Bone marrow (tissue), 2 donors: ENCODE data around the gene LRRFIP2.
A peak's percentile ranks its signal among the peaks of the same experiment; 100 is the strongest.
"Not testable (repeated sequence)": the region's sequence is repeated elsewhere in the genome, so short reads cannot be mapped to it uniquely, and the experiment has no call there.

Source experiments
- DNase-seq, 2 donors: peaks; one replicate each; lab custom pipeline; 2025; lab: John Stamatoyannopoulos, UW

Gene LRRFIP2

DNA sequence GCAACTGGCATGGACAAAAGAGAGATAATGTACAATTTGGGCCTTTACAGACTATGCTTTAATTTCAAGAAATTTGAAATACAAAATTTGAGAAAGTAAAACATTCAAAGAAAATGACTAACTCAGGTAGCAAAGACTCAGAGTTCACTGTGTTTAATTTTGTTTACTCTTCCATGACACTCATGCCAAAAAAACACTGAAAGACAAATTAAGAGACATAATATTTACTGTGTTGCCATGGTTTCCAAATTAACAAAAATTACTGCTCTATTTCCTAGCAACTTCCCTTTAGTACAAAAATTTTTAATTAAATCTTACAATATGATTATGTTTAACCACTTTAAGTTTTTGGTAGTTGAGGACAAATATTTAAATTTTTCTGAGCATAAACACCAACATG lies 29.6 kb downstream of the LRRFIP2 start:
- DNase-seq = peak in 1 of 2 donors; percentile 30

DNA sequence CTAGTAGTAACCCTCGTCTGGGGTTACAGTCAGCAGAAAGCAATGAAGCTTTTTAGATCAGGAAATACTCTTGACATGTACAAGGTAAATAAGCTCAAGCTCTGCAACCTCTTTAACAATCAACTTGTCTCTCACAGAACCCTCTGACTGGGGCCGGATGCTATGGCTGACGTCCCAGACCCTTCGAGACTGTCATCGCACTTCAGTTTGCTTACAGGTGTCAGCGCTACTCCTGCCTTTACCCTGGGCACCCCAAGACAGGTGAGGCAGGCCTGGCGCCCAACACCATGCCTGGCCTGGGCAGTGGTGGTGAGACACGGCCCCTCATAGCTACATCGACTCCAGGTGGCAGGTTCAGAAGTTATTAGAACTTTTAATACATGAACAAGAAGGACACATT lies 30.6 kb downstream of the LRRFIP2 start:
- DNase-seq = no peak

DNA sequence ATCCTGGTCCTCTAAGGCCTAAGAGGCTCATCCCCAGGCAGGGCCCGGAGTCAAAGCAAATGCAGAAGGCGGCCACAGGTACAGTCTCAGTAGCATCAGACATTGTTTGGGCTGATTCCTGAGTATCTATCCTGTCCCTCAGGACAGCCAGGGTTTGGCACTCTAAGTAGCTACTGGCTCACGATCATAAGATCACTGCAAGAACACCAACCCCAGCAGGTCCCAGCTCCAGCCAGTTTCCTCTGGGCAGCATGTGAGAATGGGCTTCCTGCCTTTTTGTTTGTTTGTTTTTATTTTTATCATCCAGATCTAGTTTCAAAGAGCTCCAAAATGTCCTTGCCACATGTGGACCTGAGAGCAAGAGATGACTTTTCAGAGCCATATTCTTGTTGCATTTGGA lies 32.7 kb downstream of the LRRFIP2 start:
- DNase-seq = no peak

DNA sequence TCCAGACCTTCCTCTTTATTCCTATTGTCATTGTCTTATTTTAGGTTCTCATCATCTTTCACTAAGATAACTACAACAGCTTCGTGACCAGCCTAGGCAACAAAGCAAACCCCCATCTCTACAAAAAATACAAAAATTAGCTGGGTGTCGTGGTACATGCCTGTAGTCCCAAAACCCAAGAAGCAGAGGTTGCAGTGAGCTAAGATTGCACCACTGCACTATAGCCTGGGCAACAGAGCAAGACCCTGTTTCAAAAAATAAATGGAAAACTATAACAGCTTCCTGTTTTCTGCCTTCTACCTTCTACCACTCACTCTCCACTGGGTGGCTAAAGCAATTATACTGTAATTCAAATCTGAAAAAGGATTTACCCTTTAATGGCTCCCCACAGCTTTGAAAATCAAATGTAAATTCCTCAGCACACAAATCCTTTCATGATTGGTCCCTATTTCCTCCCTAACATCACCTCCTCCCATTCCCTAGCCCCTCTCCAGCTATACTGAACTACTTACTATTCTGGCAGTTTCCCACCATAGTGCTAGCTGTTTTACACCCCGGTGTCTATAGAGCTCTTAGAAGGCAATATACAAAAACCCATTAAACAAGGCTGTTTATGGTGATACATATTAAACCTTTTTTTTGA lies 33.4 kb downstream of the LRRFIP2 start:
- no peak for DNase-seq

DNA sequence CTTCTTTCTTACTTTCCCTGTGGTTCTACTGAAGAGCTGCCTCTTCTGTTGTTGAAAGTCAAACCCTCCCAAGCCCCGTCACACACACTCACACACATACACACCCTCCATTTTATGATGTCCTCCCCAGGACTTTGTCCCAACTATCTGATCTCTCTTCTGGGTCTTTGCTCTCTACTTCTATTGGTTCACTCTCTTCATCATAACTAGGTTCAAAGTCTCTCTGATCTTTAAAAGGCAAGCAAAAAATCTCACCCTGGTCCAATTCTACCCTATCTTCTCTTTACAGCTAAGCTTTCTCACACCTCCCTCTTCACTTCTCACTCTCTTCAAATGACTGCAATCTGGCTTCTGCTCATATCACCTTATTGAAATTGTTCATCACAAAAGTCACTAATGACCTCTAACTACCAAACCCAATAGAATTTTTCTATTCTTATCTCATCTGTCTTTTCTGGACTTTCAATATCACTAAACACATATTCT lies 34.8 kb downstream of the LRRFIP2 start:
- DNase-seq = no peak

DNA sequence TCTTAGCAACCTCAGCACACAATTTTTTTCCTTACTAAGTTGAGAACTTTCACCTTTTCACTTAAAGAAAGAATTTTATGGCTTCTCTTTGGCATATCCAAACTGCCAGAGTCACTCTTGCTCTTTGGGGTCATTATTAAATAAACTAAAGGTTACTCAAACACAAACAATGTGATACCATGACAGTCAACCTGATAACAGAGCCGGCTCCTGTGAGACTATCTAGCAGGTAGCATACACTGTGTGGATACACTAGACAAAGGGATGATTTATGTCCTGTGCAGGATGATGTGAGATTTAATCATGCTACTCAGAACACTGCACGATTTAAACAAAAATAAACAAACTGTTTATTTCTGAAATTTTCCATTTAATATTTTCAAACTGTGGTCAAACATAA lies 35.6 kb downstream of the LRRFIP2 start:
- no peak for DNase-seq

DNA sequence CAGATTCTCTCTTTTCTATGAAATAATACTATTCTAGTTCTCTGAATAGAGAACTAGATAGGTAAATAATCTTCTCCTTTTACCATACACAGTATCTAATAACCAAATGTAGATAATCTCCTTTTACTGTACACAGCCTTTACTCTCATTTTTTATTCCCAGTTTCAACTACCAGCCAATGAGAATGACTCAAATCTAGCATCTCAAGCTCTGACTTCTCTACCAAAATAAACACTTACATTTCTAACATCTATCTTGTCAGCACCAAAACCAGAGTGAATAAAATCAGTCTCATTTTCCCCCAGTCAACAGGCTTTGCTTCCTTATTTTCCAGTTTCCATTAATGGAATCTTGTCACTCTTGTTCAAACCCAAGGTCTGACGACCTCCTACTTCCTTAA lies 36.9 kb downstream of the LRRFIP2 start:
- DNase-seq = no peak

DNA sequence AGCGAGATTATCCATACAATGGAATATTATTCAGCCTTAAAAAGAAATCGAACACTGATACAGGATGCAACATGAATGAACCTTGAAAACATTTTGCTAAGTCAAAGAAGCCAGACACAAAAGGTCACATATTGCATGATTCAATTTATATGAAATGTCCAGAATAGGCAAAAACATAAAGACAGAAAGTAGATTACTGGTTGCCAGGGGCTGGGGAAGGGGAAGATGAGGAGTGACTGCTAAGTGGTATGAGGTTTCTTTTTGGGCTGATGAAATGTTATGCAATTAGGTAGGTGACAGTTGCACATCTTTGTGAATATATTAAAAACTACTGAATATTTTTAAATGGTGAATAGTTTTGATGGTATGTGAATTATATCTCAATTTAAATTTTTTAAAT lies 38.3 kb downstream of the LRRFIP2 start:
- DNase-seq = no peak

DNA sequence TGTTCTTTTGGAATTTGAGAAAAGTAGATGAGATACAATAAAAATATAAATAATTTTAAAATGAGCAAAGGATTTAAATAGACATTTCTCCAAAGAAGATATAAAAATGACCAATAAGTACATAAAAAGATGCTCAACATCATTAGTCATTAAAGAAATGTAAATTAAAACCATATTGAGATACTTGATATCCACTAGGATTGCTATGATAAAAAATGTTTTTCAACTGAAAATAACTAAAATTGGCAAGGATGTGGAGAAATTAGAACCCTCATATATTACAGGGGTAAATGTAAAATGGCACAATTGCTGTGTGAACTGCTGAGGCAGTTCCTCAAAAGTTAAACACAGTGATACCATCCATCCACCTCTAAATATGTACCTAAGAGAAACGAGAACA lies 38.8 kb downstream of the LRRFIP2 start:
- no peak for DNase-seq

DNA sequence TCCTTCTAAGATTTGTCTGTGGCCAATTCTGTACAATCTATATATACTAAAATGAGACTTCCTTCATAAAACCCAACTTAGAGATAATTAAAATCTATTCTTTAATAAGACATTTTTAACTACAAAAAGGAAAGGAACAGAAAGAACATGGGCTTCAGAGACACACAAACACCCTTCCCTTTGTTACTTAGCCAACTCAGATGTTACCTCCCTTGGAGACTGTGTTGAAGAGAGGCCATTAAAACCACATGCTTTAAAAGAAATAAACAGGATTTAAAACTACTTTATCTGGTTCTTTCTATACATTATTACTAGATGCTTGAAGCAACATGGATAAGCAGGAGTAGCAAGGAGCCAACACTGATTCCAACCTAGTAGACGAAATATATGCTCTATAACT lies 42.0 kb downstream of the LRRFIP2 start:
- DNase-seq = no peak

DNA sequence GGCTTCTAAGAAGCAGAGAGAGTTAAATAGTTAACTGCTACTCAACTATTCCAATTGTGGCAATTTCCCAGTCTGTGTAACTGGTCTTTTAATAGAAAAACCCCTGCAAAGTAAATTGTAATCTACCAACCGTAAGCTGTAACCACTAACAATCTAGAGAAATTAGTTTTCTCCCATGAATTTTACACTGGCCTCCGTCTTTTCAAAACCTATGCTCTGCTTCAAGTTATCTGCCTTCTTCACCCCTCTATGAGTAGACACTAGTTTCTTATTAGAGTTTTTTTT lies 42.6 kb downstream of the LRRFIP2 start:
- DNase-seq = no peak

DNA sequence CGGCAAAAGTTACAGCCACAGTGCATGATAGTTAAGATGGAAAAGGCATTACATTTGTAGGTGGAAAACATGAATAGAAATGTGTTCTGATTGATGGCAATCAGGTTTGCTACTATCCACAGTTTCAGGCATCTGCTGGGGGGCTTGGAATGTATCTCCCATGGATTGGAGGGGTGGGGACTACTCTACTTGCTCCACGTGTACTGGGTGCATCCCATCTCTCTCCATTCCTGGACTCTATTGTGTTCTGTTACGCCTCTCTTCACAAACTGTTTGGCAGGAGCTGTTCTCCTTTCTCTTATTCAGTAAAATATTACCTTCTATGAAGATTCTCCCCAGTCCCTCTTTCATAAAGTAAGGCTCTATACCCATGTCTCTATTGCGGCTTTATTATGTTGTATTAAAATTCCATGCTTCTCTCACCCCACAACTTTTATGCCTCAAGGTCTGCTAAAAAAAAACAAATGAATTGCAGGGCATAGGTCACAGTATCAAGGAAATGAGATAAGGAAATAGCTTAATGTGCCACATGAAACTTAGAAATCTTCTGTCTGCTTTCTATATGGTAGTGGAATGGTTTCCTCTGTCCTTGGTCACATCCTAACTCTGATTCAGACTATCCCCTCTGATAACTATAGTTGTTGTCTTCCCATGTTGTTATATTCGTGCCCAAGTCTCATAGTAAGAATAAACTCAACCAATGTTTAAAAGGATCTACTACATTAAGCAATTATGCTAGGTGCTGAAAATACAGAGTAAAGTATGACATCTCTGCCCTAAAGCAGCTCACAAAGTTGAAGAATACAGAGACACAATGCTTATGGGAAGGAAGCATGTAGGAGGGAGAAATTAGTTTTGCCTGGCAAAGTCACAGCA lies 43.2 kb downstream of the LRRFIP2 start:
- DNase-seq = no peak

DNA sequence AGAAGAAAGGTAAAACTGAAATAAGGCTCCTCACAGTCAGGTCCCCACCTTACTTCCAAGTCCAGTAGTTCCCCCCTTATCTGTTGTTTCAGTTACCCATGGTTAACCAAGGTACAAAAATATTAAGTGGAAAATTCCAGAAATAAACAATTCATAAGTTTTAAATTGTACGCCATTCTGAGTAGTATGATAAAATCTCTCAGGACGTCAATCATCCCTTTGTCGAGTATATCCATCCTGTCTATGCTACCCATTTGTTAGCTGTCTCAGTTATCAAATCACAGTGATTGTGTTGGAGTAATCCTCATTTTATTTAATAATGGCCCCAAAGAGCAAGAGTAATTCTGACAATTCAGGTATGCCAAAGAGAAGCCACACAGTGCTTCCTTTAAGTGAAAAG lies 43.9 kb downstream of the LRRFIP2 start:
- no peak for DNase-seq

DNA sequence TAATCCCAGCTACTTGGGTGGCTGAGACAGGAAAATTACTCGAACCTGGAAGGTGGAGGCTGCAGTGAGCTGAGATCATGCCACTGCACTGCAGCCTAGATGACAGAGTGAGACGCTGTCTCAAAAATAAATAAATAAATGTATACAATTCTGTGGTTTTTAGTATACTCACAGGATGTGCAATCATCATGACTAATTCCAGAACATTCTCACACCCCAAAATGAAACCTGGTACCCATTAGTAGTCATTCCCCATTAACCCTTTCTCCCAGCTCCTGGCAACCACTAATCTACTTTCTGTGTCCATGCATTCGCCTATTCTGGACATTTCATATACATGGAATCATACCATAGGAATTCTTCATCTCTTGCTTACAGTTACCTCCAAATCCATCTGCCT lies 44.5 kb downstream of the LRRFIP2 start:
- no peak for DNase-seq

DNA sequence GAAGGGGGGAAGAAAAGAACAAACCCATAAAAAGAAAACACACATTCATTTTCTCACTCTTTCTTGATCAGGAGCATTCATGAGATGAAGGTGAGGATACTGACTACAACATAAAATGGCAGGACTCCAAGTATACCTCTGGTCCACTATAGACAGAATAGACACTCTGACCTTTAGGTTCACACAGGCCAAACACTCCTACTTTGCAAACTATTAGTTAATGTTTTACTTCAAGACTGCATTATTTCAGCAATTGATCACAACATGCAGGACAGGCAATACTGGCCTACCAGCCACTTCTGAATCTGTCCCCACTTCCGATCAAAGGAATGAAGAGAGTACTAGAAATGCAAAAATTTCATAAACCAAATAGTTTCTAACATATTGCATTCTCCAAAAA lies 47.0 kb downstream of the LRRFIP2 start:
- no peak for DNase-seq

DNA sequence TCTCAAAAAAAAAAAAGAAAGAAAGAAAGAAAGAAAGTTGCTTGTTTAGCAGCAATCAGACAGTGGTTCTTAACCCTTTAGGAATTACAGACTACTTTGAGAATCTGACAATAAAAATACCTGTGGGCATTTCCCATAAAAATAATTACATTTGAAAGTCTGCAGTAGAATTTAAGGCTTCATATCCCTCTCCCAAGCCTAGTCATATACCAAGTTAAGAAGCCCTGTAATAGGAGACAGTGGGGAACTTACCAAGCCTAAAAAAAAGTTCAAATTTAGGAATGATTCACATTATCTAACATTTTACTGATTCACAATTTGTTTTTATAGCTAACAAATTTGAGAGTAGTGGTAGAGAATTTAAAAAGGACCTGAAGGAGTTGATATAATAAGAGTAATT lies 47.5 kb downstream of the LRRFIP2 start:
- DNase-seq = no peak

DNA sequence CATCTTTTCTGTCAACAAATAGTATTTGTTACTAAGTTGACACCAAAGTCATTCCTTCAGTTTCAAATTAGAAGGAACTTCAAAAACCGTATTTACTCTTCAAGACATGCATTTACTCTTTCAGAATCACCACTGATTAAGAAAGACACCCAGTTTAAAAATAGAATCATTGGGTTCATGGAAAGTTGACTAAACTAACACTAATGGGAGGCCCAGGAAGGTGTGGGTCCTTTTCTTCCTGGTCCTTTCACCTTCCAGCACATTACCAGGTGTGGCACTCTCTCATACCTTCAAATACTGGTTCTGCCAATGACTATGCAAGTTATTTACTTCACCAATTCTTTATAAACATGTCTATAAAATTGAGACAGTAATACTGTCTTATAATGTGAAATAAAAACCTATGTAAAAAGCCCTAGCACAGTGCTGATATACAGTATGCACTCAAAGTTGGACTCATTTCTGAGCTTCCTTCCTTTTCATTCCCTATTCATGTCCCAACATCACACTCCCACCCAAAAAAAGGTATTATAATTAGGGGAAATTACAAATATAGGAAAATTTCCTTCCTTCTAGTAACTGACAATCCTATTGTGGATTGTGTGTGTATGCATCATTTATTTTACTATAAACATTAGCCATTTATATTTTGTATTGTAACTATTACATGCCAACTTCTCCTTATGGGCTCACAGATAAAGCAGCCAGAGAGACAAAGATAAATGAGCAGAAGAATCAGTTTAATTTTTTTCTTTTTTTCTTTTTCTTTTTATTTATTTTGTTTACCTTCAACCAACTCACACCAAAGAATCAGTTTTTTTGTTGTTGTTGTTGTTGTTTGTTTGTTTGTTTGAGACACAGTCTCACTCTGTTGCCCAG lies 48.9 kb downstream of the LRRFIP2 start:
- no peak for DNase-seq

DNA sequence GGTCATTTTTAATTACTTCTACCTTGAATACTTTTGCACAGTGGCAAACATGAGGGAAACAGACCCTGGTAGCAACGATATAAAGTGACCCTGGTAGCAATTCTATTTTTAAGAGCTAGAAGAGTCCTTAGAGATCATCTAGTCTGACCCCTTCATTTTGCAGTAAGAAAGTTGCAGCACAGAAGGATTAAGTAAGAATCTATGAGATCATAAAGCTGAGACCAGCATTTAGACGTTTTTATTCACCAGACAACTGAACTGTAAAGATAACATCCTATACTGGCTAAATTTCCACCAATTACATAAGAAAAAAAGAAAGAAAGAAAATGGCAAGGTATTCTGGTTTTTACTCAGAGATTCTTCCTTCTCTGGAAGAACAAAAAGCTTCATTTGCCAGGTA lies 49.9 kb downstream of the LRRFIP2 start:
- no peak for DNase-seq

DNA sequence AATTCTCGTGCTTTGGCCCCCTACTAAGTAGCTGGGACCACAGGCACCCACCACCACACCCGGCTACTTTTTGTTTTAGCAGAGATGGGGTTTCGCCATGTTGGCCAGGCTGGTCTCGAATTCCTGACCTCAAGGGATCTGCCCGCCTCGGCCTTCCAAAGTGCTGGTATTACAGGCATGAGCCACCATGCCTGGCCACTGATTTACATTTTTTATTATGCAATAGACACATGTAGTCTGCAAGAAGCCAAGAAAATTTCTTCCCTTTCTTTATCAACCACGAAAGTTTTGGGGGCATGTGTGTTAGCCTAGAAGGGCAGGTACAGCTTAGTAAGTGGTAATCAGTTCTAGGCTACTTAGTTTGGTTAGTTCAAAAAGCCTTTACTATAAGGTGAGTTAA lies 51.1 kb downstream of the LRRFIP2 start:
- DNase-seq = no peak

DNA sequence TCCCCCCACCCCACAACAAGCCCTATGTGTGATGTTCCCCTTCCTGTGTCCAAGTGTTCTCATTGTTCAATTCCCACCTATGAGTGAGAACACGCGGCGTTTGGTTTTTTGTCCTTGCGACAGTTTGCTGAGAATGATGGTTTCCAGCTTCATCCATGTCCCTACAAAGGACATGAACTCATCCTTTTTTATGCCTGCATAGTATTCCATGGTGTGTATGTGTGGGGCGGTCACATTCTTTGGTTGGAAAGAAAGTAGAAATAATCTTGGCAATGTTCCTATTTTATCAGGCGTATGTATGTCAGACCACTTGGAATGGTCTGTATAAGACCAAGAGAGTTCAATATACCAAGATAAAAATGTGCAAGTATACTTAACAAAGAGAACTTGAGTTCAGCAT lies 52.3 kb downstream of the LRRFIP2 start:
- DNase-seq = not testable (repeated sequence)

DNA sequence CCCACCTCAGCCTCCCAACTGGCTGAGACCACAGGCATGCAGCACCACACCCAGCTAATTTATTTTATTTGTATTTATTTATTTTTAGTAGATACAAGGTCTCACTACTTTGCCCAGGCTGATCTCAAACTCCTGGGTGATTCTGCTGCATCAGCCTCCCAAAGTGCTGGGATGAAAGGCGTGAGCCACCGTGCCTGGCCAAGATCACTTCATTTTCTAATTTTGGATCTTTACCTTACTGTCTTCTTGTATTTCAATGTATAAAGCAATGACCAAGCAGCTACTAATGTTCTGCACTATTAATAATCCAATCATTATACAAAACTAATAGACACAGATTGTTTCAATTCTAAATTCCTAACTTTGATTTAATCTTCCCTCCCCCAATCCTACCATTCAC lies 56.2 kb downstream of the LRRFIP2 start:
- DNase-seq = no peak

DNA sequence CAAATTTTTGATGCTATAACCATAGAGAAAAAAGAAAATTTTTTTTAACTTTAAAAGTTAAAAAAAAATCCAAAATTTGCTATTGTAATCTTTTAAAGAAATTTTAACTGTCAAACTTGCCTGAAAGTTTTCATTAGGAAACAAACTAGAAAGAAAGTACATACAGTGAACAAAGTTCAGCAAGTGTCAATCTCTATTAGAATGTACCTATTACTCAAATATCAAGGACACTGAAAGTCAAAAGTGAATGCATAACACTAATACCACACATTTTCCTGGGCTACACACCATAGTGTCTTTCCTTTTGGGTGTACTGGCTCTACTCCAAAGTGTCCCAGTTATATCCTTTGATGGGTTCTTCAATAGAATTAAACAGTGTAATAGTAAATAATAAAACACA lies 56.8 kb downstream of the LRRFIP2 start:
- DNase-seq = no peak

DNA sequence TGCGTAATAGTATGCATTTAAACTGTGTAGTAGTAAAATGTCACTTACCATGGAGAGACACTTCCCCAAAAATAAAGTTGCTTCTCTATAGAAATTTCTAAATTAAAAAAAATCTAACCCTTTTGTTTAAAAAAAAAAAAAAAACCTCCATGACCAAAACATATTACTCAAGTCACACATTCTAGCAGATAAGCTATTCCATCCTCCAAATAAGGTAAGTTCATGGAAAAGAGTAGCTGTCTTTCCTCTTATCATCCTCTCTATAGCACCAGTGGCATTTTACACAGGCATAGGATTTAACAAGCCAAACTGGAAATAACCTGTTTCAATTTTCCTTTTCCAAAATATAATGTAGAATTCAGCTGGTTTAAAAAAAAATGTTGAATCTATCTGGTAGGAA lies 57.4 kb downstream of the LRRFIP2 start:
- no peak for DNase-seq
